SKM-1 (cell line): ENCODE data around the gene TDRD12.
"Not testable (repeated sequence)": the region's sequence is repeated elsewhere in the genome, so short reads cannot be mapped to it uniquely, and the experiment has no call there.

Experiments
- DNase-seq: peaks from one replicate; lab custom pipeline; 2025; ENCODE audit not compliant: unreplicated experiment; lab: John Stamatoyannopoulos, UW

The TDRD12 gene

GRCh38 chr19:32829345-32829896 is 109.9 kb downstream of the TDRD12 start:
- DNase-seq = no peak

DNA sequence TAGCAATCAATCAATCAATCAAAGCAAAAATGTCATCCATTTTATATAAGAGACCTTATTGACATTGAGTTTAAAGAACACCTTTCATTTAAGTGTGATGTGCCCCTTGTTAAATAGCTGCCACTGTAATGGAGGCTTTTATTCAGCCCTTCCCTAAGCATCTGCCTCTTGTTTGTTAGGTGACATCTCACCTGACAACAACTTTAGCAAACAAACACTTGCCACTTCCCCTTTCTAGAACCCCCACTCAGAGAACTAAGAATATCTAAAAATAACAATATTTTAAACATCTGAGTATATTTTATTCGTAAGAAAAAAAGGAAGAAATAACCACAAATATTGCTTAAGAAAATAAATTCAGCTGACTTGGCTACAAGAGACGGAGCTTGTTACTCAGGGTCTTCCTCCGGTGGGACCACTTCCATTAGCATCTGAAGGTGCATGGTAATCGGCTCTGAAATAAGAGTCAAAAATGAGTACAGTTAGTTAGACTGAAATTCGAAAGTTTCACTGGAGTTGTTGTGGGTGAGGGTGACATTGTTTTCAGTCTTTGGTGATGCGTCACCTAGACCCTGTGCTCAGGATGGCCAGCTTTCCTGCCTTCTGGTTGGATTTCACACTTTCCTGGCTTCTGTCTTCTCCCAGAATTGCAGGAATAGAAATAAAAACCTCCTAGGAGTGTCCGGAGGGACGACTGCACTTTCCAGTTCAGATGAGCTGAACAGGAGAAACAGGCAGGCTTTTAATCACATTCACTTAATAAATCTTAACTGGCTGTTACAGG is 110.9 kb downstream of the TDRD12 start:
- no peak for DNase-seq

DNA sequence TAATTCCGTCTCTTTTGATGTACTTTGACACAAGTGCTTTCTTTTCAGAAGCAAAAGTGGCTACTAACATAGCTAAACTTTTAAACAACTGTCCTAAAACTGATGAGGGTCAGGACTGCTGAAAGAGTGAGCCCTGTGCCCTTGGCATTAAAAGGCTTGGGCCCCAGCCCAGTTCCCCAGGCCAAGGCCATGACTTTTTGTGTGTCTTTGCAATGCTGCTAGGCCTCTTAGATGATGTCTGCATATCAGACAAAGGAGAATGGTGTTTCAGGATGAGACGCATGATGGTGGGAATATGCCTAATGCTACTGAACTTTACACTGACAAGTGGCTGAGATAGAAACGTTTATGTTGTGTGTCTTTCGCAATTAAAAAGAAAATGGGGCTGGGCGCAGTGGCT is 112.0 kb downstream of the TDRD12 start:
- no peak for DNase-seq

DNA sequence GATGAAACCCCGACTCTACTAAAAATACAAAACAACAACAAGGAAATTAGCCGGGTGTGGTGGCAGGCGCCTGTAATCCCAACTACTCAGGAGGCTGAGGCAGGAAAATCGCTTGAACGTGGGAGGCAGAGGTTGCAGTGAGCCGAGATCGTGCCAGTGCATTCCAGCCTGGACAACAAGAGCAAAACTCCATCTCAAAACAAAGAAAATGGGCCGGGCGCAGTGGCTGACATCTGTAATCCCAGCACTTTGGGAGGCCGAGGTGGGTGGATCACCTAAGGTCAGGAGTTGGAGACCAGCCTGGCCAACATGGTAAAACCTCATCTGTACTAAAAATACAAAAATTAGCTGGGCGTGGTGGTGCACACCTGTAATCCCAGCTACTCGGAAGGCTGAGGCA is 112.5 kb downstream of the TDRD12 start:
- DNase-seq = not testable (repeated sequence)

DNA sequence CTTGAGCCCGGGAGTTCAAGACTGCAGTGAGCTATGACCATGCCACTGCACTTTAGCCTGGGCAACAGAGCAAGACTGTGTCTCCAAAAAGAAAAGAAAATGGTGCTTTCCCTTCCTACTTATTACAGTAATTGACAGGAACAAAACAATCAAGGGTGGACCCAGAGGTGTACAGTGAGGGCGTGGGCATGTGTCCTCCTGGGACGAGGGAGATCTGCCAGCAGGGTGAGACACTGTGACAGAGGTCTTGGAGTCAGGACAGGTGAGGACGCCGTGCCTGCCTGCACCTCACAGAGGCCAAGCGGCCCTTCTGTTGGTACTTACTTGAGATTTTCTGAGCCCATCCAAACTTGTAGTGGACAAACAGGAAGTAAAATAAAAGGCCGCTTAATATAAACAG is 113.3 kb downstream of the TDRD12 start:
- not testable (repeated sequence) for DNase-seq

DNA sequence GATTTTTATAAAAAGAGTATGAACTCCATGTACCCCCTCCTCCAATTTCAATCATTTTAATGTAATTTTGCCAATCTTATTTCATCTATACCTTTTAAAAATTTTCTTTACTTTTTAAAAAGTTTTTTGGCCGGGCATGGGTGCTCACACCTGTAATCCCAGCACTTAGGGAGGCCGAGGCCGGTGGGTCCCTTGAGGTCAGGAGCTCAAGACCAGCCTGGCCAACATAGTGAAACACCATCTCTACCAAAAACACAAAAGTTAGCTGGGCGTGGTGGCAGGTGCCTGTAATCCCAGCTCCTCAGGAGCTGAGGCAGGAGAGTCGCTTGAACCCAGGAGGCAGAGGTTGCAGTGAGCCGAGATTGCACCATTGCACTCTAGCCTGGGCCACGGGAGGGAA is 113.8 kb downstream of the TDRD12 start:
- not testable (repeated sequence) for DNase-seq

- DNase-seq = no peak
Measured at GRCh38 chr19:32837531-32837930, 118.0 kb downstream of the TDRD12 start.

DNA sequence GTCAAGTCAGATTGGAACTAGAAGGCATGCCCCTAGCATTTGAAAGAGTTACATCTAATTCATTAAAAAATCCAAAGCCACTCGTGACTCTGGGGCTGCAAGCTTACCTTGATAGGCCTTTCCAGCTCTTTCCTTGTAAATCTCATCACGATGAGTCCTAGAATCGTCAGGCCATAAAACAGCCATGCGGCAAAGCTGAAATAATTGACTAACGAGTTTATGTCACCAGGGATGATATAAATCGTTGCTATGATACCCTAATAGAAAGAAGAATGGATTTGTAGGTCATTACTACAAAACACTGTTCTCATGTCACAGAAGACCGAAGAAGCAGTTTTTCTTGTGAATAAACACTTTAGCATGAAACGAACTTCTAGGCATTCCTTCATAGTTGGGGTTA is 122.5 kb downstream of the TDRD12 start:
- DNase-seq = no peak

DNA sequence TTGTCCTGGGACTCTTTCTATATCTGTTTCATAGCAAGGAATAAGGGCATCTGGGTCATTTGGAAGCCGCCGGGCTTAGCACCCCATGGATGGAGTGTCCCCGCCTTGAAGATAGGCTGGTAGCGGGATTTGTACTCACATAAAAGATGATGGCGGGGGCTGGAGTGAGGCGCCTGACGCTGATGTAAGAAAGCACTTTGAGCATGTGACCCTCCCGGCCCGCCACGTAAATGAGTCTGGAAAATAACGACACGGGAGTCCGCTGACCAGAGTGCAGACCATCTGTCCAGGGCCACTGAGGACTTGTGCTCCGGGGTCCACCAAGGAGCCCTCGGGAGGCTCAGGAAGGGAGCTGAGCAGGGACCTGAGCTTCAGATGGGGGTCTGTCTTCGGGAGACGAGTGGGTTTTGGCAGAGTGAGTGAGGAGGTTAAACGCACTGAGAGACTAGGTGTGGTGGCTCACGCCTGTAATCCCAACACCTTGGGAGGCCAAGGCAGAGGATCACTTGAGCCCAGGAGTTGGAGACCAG is 124.2 kb downstream of the TDRD12 start:
- no peak for DNase-seq

GRCh38 chr19:32848035-32848434 is 128.5 kb downstream of the TDRD12 start:
- not testable (repeated sequence) for DNase-seq

GRCh38 chr19:32852216-32852615 is 132.6 kb downstream of the TDRD12 start:
- no peak for DNase-seq

- DNase-seq = not testable (repeated sequence)
Measured at GRCh38 chr19:32856818-32857217, 137.3 kb downstream of the TDRD12 start.

- no peak for DNase-seq
Measured at GRCh38 chr19:32857584-32857983, 138.0 kb downstream of the TDRD12 start.

DNA sequence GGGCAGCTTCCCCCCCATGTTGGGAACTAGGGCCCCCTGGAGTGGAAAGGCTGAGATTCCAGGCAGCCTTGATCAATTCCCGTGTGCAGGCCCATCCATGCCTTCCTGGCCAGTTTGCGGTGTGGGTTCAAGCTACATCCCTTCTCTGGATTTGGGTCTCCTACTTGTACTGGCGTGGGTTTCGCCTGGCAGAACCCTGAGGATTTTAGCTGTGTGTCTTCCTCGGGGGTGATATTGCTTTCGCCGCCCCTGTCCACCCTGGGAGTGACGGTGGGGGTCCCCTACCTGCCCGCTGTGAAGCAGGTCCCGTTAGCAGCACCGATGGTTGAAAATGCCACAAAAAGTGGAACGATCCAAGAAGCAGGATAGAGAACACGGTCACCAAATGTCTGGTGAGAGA is 138.6 kb downstream of the TDRD12 start:
- DNase-seq = no peak

DNA sequence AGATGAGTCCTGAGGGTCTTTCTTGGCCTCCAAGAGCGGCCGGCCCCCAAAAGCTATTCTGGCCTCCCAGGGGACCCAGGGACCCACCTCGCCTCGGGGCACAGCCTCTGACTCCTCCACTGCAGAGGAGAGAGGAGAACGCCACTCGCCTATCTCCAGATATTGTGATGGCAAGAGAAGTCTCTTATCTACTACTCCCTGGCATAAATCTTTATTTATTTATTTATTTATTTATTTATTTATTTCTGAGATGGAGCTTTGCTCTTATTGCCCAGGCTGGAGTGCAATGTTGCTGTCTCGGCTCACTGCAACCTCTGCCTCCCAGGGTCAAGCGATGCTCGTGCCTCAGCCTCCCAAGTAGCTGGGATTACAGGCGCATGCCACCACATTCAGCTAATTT is 139.0 kb downstream of the TDRD12 start:
- DNase-seq = no peak

- DNase-seq = no peak
Measured at GRCh38 chr19:32859591-32859990, 140.0 kb downstream of the TDRD12 start.

DNA sequence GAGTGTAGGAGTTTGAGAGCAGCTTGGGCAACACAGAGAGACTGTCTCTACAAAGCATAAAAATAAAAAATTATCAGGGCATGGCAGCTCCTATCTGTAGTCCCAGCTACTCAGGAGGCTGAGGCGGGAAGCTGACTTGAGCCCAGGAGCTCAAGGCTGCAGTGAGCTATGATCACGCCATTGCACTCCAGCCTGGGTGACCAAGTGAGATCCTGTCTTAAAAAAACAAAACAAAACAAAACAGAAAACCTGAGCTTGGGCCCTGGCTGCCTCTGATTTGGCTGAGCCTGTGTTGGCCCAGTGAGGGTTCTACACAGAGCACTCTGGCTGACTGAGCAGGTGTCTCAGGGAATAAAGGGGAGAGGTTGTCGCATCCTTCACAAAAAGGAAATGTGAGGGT is 142.0 kb downstream of the TDRD12 start:
- no peak for DNase-seq

DNA sequence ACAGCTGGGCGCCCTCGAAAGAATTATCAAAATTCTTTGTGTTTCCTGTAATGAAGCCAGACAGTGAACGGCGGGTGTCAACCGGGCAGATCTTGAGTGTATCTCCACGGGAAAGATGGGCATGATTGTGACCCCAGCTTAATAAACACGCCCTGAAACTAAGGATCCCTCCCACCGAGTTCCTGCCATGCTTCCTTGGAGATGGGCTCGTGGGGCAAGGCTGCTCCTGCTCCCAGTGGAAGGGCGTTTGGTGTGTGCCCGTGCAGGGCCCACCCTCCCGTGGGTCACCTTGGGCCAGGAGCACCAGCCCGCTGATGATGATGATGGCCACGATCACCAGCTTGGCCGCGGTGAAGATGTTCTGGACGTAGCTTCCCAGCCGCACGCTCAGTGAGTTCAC is 142.6 kb downstream of the TDRD12 start:
- no peak for DNase-seq

DNA sequence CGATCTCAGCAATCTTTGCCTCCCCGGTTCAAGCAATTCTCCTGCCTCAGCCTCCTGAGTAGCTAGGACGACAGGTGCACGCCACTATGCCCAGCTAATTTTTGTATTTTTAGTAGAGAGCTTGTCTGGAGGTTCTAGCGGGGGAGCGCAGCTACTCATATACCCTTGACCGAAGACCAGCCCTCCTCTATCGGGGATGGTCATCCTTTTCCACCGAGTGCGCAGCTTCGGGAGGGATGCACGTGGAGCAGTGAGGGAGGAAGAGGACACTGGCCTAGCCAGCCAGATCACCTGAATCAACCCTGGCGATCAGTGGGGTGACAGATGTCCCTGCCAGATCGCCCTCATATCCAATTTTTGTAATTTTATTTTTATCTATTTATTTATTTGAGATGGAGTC is 143.2 kb downstream of the TDRD12 start:
- no peak for DNase-seq

- no peak for DNase-seq
Measured at GRCh38 chr19:32863301-32863700, 143.7 kb downstream of the TDRD12 start.

DNA sequence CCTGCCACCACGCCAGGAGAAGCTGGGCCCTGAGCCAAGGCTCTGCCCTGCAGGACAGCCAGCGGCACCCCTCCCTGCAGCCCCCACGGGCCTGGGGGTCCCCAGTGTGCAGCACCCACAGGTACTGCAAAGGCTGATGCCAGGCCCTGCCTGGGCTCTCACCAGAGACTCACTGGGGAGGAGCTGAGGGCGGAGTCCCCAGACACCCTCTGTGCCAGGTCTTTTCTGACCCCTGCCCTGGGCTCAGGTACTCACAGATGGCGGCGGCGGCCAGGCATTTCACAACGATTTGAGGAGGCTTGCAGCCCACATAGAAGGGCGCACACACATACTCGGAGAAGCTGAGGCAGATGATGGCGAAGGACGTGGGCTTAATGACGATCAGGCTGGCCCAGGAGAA is 144.3 kb downstream of the TDRD12 start:
- DNase-seq = no peak

DNA sequence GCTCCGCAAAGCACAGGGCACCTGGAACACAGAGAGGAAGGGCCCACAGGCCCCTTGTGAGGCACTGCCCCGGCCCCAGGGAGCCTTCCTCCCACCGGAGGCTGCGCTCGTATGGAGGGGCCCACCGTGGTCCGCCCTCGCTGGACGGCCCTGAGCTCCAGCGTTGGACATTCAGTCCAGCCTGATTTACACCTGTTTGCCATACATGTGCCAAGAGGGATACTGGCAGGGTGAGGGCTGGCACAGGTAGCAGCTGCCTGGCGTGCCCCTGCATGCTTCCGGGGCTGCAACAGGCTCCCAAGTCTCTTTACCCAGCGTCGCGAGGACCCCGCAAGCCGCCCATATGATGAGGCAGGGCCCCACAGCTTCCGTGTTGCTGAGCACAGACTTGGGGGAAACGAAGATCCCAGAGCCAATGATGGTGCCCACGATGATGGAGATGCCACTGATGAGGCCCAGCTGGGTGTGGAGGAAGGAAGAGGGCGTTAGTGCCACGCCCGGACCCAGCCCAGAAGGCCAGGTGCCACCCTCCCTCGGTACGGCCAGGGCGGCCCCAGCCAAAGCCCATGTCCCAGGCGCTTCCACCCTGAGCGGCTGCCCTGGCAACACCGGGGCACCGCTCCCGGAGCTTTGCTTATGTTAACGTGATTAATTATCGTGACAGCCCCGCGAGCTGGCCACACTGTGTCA is 144.9 kb downstream of the TDRD12 start:
- DNase-seq = no peak
